ENCODE data around the gene TGFBRAP1.
"Not testable (repeated sequence)": the region's sequence is repeated elsewhere in the genome, so short reads cannot be mapped to it uniquely, and the experiment has no call there.

Gene TGFBRAP1

DNA sequence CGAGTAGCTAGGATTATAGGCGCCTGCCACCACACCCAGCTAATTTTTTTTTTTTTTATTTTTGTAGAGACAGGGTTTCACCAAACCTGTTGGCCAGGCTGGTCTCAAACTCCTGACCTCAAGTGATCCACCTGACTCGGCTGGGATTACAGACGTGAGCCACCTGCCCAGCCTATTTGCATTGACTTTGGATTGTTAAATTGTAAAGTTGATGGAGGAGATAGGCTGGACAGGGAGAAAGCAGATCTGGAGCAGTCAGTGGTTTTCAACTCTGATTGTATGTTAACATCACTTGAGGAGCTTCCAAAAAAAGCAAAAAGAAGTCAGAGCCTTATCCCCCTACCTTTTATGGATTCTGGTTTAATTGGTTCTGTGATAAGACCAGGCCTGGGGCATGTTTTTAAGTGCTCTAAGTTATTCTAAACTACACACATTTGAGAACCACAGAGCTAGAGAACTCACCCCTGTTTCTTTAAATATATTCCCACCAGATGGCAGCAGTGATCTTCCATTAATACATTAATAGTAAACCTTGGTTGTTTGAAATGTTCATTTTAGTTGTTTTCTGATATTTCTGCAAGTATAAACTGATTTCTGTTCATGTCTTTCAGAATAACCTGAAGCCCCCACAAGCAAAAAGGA is 15.3 kb upstream of the TGFBRAP1 start:
- peak; percentile 50 for DNase-seq (ENCODE audit: low spot score)

DNA sequence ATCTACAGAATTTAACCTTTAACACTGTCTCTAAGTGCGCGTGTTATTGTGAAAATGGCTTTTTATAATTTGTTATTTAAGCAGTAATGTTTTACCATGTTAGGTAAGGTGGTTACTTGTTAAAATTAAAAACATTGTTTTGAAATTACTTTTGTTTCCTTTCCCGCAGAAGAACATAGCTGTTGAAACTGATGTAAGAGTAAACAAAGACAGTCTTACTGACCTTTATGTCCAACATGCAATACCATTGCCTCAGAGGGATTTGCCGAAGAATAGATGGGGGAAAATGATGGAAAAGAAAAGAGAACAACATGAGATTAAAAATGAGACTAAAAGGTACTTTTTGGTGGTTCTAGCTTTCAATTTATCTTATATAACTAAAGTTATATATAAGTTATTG is 9.9 kb upstream of the TGFBRAP1 start:
- DNase-seq (ENCODE audit: low spot score) = no peak

DNA sequence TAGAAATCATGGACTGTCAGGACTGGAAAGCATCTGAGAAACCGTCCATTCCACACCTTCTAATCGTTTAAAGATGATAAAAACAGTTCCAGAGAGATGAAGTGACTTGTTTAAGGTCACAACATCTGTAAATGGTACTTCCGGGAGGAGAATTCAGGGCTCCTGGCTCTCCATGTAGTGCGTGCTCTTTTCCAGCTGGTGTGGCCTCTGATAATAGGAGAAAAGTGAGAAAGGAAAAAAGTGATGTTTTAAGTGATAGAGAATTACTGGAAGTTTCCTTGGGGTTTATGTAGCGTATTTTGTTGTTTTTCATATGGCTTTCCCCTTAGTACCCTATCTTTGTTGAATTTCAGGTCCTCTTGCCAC is 8.5 kb upstream of the TGFBRAP1 start:
- DNase-seq (ENCODE audit: low spot score) = no peak

DNA sequence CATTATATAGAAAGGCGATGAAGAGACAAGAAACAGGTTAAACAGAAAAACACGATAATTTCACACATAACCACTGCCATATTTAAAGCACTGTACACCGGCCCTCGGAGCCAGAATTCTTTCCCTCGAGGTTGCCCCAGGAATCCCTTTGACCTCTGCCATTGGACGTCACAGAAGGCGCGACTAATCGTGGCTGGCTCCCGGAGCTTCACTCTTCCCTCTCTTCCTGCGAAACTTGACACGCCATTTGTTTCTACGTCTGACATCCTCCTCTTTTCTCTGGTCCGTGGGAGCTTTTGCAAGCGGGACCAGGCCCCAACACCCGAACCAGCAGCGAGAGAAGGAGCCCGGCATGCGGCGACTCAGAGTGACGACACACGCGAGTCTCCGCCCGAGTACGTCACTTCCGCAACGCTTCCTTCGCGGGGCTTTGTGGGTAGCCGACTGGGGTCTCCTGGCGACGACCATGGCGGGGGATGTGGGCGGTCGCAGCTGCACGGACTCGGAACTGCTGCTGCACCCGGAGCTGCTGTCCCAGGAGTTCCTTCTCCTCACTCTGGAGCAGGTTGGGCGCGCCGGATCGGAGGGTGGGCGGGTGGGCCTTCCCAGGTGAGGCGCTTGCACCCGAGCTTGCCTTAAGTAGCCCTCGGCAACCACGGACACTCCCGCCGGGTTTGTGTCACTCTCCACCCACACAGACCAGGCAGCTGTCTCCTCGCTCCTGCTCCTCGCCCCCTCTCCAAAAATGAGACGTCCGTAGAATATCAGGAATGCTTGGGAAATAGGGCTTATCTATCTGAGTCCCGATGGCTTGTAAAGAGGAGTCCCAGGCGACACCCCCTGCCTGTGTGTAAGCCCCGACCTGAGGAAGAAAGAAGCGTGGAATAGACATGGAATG is 7.8 kb upstream of the TGFBRAP1 start, which contains the start of gene C2orf49:
C2orf49 (plus strand) TSS at position 419 of the 898 bp plus-strand sequence; CDS start at position 467, 48 bp downstream.
- DNase-seq (ENCODE audit: low spot score) = peak; percentile 84

DNA sequence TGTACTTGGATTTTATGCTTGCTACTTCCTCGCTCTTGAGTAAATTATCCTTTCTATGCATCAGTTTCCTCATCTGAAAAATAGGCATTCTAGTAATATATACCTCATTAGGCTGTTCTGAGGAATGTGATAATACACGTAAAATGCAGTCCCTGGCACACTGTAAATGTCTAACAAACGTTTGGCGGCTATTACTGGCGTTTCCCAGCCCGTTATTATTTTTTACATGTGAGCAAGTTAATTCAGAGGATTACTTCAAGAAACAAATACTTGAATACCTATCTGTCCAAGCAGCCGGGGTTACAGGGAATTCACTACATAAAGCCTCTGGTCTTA is 7.2 kb upstream of the TGFBRAP1 start:
- DNase-seq (ENCODE audit: low spot score) = no peak

DNA sequence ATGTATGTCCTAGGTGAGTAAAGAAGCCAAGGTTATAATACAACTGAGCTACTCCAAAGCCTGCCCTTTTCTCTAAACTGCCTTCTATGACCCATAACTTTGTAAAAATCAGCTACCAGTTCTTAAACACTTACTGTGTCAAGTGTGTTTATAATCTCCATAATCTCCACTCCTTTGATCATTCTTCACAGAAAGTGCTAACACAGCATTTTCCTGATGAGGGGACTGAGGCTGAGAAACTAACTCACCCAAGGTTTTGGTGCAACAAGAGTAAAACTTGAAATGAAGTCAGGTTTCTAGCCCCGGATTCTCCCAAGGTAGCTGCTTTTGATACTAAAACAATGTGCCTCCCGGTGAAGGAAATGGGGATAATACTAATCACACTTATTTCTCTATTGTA is 5.9 kb upstream of the TGFBRAP1 start:
- DNase-seq (ENCODE audit: low spot score) = no peak

DNA sequence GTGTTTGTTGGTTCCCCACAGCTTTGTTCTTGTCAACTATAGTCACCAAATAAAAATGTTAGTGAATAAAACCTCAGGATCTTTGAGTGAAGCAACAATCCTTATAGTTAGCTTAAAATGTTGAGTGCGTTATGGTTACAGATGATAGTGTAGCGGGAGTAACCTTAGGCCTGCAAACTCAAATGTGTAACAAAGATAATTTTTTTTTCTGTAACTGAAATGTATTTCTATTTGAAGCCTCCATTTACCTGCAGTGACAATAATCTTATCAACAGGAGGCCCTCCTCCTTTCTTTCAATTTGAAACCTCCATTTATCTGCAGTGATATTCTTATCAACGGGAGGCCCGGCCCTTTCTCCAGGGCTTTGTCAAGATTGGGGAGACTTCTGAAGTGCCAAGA is 4.7 kb upstream of the TGFBRAP1 start:
- no peak for DNase-seq (ENCODE audit: low spot score)

DNA sequence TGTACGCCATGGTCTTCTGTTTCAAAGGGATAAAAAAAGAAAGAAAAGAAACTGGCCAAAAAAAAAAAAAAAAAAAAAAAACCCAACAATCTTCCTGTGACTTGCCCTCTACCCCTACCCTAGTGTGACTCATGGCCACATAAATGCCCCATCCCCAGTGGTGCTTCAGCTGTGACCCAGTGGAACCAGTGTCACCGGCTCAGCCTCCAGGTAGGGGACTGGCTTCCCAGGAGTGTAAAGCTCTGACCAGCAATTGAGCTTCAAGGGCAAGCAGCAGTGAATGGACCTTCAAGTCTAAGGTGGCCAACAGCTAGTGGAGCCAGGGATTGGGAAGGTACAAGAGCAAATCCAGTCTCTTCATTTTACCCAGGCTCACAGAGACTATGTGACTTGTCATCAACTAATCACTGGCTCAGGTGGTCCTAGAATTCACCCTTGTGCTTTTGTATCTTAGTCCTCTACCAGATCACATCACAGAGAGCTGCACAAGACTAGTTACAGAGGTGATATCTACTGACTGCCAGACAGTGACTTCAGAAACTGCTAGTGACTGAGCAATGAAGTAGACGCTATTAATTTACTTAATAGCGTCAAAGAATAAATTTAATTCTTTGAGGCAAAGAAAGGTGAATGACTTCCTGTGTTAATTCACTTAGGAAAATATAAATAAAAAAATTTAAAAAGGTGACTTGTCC is 1.3 kb upstream of the TGFBRAP1 start:
- peak; percentile 29 for DNase-seq (ENCODE audit: low spot score)

DNA sequence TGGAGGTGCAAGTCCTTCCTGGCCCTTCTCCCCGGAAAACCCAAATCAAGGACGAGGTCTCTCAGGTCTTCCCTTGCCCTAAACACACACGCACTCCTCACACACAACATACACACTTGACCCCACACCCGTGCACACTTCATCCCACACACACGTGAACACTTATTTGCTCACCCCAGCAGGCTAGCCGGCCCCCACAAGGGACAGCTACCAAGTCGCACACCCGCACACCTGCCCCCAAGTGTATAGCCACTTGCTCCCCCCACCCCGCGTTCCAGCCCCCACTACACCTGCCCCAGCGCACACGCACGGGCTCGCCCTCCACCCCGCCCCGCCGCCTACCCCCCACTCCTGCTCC is 359 bp downstream of the TGFBRAP1 start:
- no peak for DNase-seq (ENCODE audit: low spot score)

DNA sequence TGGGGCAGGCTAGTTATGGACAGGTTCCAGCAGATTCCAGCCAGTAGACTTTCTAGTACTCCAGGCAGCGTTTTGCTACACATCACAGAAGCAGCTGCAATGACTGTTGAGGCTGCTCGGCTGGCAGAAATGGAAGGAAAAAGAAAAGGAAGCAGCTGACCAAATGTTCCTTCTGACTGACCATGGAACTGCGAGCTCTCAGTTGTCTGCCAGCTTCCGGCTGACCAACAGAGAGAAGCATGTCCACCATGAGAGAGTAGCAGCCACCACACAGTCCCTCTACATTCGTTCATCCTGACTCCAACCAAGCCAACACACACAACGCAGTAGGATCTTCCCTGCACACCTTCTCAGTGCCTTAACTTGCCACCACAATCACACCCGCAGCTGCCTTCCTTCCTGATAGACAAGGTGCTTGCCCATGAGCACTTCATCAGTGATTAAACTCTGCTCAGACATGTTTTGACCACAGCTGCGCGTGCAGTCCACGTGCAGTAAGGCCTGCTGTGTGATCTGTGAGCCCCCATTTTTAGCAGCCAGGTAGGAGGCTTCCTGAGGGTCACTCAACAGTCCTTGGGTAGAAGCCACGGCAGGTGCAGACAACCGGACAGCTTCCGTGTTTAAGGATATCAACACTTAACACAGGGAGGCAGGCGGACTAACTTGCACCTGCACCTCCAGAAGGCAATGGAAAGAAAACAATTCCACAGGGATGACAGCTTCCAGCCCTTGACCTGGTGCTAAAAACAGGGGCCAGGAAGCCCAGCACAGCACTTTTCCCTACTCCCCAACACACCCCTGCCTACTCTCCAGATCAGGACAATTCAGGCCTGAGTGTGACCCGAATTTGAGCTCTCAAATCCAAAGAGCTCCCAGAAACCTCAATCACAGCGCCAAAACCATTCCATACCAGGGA is 996 bp downstream of the TGFBRAP1 start:
- peak; percentile 89 for DNase-seq (ENCODE audit: low spot score)

DNA sequence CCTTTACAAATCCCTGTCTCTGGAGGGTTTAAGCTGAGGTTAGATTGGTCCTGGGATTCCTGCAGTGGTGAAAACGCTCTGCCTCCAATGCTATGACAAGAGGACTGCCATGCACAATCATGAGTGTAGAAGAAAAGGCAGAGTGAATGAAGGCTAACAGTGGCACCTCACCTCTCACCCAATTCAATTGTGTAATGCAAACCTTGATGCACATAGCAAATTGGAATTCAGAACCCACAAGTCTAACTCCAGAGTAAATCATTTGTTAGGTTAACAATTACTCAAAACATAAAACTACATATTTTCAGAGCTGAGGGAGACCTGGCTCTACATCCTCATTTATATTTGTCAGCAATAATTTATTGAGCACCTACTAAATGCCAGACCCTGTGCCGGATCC is 1.8 kb downstream of the TGFBRAP1 start:
- peak; percentile 74 for DNase-seq (ENCODE audit: low spot score)

DNA sequence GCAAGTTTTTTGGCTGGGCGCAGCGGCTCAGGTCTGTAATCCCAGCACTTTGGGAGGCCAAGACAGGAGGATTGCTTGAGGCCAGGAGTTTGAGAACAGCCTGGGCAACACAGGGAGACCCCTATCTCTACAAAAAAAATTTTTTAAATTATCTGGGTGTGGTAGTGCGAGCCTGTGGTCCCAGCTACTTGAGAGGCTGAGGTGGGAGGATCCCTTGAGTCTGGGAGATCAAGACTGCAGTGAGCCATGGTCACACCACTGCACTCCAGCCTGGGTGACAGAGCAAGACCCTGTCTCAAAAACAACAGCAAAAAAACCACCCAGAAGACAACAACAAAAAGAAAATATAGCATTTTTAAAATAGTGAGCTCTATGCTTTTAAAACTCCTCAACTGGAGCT is 2.3 kb downstream of the TGFBRAP1 start:
- not testable (repeated sequence) for DNase-seq (ENCODE audit: low spot score)

DNA sequence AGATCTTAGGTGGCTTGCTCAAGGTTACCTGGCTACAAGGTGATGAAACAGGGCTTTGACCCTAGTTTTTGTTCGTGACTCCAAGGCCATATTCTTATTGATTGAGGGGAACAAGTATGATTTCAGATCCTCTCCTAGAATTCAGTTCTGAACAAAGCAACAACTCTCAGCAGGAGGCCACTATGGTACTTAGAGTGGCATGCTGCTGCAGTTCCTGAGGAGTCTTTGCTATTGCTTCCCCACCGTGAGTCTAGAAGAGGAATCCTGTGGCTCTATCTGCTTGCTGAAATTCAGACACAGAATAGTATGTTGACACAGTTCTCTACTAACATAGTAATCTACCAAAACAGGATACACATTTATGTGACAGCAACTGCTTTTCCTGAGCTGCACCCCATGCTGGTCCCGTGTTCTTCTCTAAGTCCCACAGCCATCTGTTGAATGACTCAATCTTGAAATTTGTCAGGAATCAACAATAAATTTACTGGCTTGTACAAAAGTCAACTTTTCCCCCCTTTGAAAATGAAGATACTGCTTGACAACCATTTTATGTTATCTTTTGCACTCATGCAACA is 4.1 kb downstream of the TGFBRAP1 start:
- DNase-seq (ENCODE audit: low spot score) = no peak

DNA sequence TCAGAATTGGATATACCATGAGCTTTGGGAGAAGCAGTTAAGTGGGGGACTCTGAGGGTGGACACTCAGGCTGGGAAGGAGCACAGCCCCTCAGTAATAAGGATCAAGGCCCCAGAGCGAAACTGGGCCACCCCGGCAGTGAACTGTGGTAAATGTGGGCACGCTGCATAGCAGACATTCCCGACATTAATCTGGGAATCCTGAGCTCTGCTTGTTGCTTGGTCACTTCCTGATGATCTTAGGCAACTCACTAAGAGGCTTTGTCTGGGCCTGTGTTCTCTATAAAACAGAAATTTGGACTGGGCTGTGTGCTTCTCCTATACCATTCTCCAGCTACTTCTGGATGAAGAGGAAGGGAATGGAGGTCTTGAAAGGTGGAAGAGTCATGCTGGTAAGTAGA is 4.8 kb downstream of the TGFBRAP1 start:
- DNase-seq (ENCODE audit: low spot score) = peak; percentile 73

DNA sequence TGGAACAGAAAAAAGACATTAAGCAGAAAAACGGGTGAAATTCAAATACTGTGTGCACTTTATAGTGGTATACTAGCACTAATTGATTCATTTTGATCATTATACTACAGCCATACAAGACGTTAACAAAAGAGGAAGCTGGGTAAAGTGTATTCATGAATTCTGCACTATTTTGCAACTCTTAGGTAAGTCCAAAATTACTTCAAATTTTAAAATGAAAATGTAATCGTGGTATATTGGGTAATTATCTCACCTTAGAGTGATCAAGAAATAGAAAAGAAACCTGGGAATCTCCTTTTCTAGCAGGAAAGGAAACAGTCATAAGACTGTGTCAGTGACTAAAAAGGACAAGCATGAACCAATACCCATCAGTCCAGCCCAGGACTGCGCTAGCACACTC is 5.4 kb downstream of the TGFBRAP1 start:
- no peak for DNase-seq (ENCODE audit: low spot score)

DNA sequence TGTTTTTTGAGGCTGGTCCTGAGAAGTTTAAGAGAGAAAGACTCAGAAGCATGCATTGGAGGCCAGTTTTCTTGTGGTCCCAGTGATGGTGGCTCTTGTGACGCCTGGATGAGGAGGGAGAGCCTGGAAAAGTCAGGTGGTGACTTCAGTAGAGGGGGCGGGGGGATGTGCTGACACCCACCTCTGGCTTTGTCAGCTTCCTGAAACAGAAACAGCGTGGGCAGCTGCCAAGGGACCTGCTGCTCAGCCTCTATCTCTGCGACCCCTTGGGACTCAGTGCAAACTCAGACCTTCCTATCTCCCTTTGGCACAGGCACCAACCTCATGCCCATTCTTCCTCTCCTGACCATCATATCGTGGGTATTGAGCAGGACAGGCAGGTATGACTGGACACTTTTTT is 6.4 kb downstream of the TGFBRAP1 start:
- no peak for DNase-seq (ENCODE audit: low spot score)

DNA sequence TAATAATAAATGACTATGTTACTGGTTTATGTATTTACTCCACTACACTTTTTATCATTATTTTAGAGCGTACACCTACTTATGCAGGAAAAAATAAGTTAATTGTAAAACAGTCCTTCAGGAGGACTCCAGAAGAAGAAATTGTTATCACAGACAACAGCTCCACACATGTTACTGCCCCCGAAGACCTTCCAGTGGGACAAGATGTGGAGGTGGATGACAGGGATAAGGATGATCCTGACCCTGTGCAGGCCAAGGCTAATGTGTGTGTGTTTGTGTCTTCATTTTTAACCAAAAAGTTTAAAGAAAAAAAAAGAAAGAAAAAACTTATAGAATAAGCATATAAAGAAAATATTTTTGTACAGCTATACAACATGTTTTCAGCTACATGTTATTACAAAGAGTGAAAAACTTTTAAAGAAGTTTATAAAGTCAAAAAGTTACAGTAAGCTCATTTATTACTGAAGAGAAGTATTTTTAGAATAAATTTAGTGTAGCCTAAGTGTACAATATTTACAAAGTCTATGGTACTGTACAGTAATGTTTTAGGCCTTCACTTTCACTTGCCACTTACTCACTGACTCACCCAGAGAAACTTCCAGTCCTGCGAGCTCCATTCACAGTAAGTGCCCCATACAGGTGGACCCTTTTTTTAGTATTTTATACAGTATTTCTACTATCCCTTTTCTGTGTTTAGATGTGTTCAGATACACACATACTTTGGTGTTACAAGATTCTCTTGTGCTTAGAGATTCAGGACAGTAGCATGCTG is 7.5 kb downstream of the TGFBRAP1 start:
- peak; percentile 46 for DNase-seq (ENCODE audit: low spot score)

DNA sequence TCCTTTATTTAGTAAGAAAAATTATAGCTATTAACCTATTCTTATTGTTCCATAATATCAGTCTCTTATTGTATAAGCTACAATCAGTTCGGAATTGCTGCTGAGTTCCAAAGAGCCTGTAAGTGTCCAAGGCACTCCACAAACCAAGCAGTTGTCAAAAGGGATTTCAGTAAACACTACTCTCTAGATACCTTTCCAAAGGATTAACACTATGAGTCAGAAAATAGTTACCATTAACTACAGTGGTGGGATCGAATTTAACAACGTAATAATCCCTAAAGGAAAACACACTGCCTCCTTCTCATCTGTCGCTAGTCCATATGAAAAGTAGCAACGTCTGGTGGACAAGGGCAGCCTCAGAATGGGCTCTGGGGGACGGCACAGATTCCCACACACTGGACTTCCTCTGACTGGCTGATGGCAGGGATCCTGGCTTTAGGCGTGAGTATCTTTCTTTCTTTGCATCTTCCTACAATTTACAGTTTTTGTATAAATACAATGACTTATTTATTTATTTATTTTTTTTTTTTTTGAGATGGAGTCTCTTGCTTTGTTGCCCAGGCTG is 8.8 kb downstream of the TGFBRAP1 start:
- no peak for DNase-seq (ENCODE audit: low spot score)

DNA sequence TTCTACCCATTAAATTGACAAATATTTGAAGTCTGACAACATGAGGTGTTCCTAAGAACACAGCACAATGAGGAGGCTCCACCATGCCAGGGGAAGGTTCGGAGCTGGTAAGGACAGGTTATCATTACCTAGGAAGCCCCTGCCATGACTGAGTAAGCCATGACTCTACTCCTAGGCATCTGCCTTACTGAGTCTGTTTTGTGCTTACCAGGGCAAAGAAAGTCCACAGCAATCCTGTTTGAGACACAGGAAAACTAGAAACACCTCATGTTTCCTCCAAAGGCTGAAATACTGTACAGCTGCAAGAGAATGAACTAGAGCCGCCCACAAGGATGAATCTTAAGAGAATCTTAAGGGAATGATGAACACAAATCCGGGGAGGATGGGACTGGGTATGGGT is 11.6 kb downstream of the TGFBRAP1 start:
- DNase-seq (ENCODE audit: low spot score) = peak; percentile 85

DNA sequence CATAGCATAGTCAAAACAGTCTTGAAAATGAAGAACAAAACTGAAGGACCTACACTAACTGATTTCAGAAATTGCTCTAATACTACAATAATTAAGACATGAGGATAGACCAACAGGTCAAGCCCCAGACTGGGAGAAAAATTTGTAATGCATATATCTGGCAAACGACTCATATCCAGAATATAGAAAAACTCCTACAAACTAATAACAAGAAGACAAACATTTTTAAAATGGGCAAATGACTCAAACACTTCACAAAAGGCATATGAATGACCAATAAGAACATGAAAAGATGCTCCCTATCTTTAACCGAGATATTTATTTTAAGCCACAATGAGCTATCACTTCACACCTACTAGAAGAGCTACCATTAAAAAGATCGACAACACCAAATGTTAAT is 14.2 kb downstream of the TGFBRAP1 start:
- DNase-seq (ENCODE audit: low spot score) = no peak

DNA sequence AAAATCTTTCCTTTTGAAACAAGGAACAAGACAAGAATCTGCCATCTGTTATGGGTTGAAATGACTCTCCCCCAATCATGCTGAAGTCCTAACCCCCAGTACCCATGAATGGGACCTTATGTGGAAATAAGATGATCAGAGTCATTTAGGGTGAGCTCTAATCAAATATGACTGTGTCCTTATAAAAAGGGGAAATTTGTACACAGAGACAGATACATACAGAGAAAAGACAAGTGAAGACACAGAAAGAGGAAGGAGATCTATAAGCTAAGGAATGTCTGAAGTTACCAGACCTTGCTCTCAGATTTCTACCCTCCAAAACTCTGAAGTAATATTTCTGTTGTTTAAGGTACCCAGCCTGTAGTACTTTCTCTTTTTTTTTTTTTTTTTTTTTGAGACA is 15.7 kb downstream of the TGFBRAP1 start:
- no peak for DNase-seq (ENCODE audit: low spot score)
